Vagina (tissue), 2 donors: ENCODE results near the gene SLC25A25.

Source experiments
- CTCF ChIP-seq, 3 experiments: fragments of 450-650 bp in 2 of 3; fragments of 200-600 bp in 1 of 3; sonication (generic) in 1 of 3; IDR thresholded peaks; one replicate each; pipeline ENCODE4 v1.5.1; 2017 to 2019; ENCODE audit warnings: antibody characterized with exemption in 3 of 3, mild to moderate bottlenecking in 2 of 3, moderate library complexity in 2 of 3
- POLR2A ChIP-seq, 2 donors: fragments of 450-650 bp; IDR thresholded peaks; one replicate each; pipeline ENCODE4 v1.6.1; 2017; ENCODE audit warnings: antibody characterized with exemption in 2 of 2, mild to moderate bottlenecking in 2 of 2, moderate library complexity in 2 of 2

GRCh38 chr9:128042043-128042442, 26.0 kb upstream of the SLC25A25 start:
- no peak for TF ChIP-seq POLR2A (IDR thresholded peaks at IDR 0.05)
- TF ChIP-seq CTCF (IDR thresholded peaks at IDR 0.05), result no peak
